Endodermal cell (in vitro differentiated cells): ENCODE results near the gene BTNL3. TPM values are rescaled to one million over a fixed set of nuclear protein-coding genes. Genes with fewer than 3 reads are reported as not detected.

ENCODE experiments used
- DNase-seq: peaks from one replicate; pipeline ENCODE4 v3.0.0-alpha.2; 2017
- H3K27ac ChIP-seq: 2 replicates; pipeline ENCODE4 v1.5.1; 2013; ENCODE audit warnings: mild to moderate bottlenecking, low read depth, low read length, moderate library complexity
- H3K27me3 ChIP-seq: 2 replicates; pipeline ENCODE4 v1.6.1; 2013; ENCODE audit warnings: mild to moderate bottlenecking, low read length, moderate library complexity; ENCODE audit not compliant: insufficient read depth, control insufficient read depth, poor library complexity, severe bottlenecking
- H3K36me3 ChIP-seq: 2 replicates; pipeline ENCODE4 v1.7.0; 2013; ENCODE audit warnings: mild to moderate bottlenecking, low read length, moderate library complexity; ENCODE audit not compliant: control insufficient read depth, insufficient read depth
- H3K4me1 ChIP-seq: one replicate; pipeline ENCODE4 v1.7.0; 2013; ENCODE audit warnings: low read length; ENCODE audit not compliant: control insufficient read depth, insufficient read depth
- H3K4me3 ChIP-seq: 2 replicates; pipeline ENCODE4 v1.5.1; 2013; ENCODE audit warnings: mild to moderate bottlenecking, low read length, moderate library complexity
- H3K9ac ChIP-seq: 2 replicates; pipeline ENCODE4 v1.6.1; 2013; ENCODE audit warnings: mild to moderate bottlenecking, low read length, moderate library complexity; ENCODE audit not compliant: poor library complexity, severe bottlenecking; ENCODE audit errors: extremely low read depth
- H3K9me3 ChIP-seq: 2 replicates; pipeline ENCODE4 v1.6.1; 2013; ENCODE audit warnings: mild to moderate bottlenecking, low read length, moderate library complexity; ENCODE audit not compliant: control insufficient read depth
- H3K27ac Mint-ChIP-seq: 2 replicates; pipeline ENCODE4 v1.8.0; 2020; ENCODE audit warnings: mixed read lengths
- H3K27me3 Mint-ChIP-seq: 2 replicates; pipeline ENCODE4 v1.8.0; 2021; ENCODE audit warnings: mild to moderate bottlenecking, mixed read lengths; ENCODE audit not compliant: insufficient read depth
- H3K36me3 Mint-ChIP-seq: 2 replicates; pipeline ENCODE4 v1.8.0; 2020; ENCODE audit warnings: low read depth, mixed read lengths
- H3K4me1 Mint-ChIP-seq: 2 replicates; pipeline ENCODE4 v1.8.0; 2020; ENCODE audit warnings: mixed read lengths
- H3K4me3 Mint-ChIP-seq: 2 replicates; pipeline ENCODE4 v1.8.0; 2020; ENCODE audit warnings: mild to moderate bottlenecking, moderate library complexity, mixed read lengths
- H3K9me3 Mint-ChIP-seq: 2 replicates; pipeline ENCODE4 v1.8.0; 2020; ENCODE audit warnings: mild to moderate bottlenecking, mixed read lengths
- WGBS, 2 experiments: methylation state at CpG; one replicate each; pipeline versions ENCODE4 v1.1.5 to v1.1.7; 2013; ENCODE audit warnings: missing lambda C conversion rate in 2 of 2, mixed read lengths in 1 of 2; ENCODE audit not compliant: insufficient coverage in 1 of 2, insufficient read length in 1 of 2; 5-methylcytosine and 5-hydroxymethylcytosine counted together
- total RNA-seq, 2 donors: library from RNA; stranded (reverse); fragmentation: NEBNext Ultra II Directional in 1 of 2; extraction: Animal tissue kit (Norgen Biotek cat#: 25700) in 1 of 2; gene quantifications; 2 replicates in 1 of 2; 3 replicates in 1 of 2; pipeline ENCODE4 v1.2.1, GENCODE V29; 2021
- TF ChIP-seq, protein P1 (sequence below): fragments of 200-600 bp; sonication (generic); conservative IDR thresholded peaks from 2 replicates; pipeline ENCODE4 v1.5.0; 2021; ENCODE audit warnings: antibody characterized with exemption, mild to moderate bottlenecking

BTNL3 gene
- total RNA-seq, 2 donors from 2014 or later: not detected

DNA sequence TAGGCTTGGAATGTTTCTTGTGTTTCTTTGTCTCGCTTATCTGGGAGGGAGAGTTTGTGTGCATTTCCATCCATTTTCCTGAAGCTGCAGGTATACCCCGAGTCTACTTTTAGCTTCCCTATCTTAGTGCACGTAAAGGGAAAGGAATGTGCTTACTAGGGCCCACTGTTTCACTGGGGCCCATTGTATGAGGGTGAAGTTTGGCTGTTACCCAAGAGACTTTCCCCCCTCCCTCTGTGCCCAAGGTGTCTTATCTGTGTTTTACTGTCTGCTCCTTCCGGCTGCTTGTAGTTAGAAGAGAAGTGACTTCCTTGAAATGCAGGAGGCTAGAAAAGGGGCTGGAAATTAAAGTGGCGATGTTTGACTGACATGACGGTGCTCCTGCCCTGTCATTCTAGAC lies 12.1 kb upstream of the BTNL3 start:
- TF ChIP-seq, protein P1, sequence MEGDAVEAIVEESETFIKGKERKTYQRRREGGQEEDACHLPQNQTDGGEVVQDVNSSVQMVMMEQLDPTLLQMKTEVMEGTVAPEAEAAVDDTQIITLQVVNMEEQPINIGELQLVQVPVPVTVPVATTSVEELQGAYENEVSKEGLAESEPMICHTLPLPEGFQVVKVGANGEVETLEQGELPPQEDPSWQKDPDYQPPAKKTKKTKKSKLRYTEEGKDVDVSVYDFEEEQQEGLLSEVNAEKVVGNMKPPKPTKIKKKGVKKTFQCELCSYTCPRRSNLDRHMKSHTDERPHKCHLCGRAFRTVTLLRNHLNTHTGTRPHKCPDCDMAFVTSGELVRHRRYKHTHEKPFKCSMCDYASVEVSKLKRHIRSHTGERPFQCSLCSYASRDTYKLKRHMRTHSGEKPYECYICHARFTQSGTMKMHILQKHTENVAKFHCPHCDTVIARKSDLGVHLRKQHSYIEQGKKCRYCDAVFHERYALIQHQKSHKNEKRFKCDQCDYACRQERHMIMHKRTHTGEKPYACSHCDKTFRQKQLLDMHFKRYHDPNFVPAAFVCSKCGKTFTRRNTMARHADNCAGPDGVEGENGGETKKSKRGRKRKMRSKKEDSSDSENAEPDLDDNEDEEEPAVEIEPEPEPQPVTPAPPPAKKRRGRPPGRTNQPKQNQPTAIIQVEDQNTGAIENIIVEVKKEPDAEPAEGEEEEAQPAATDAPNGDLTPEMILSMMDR: no peak
- DNase-seq: no peak
- Mint-ChIP-seq H3K9me3 (peaks cover 5% of the 10 kb centered on the region), H3K27me3 (no peaks in the 10 kb centered on the region), H3K4me1 (no peaks in the 10 kb centered on the region), H3K4me3 (no peak overlapping the region), H3K36me3 (no peaks in the 10 kb centered on the region), H3K27ac (no peak overlapping the region)
- Histone ChIP-seq H3K27ac (no peak overlapping the region), H3K4me3 (no peak overlapping the region), H3K27me3 (no peaks in the 10 kb centered on the region), H3K9ac (no peak overlapping the region), H3K9me3 (no peaks in the 10 kb centered on the region), H3K4me1 (no peaks in the 10 kb centered on the region), H3K36me3 (no peaks in the 10 kb centered on the region)
- WGBS, 2 experiments: 81% methylated on average over 6 of the region's 6 CpGs; no CpG with 5 or more reads in 1 of the 2 experiments

DNA sequence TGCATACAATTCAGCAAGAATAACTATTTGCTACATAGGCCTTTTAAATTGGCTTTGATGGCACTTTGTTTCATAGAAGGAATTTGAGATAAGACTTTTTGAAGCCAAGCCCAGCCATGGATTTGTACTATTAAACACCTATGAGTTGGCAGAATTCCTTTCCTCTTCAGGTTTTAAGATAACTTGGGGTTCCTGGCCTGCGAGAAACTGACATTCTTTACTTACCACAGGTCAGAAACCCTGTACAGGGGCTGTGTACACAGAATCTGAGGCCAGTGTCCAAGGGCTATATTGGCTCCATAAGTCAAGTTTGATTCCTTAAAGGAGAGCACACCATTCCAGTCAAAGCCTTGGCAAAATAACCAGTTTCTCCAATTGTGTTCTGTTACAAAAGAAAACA lies 10.8 kb upstream of the BTNL3 start:
- H3K4me3 Mint-ChIP-seq: no peak overlapping the region
- H3K27ac Mint-ChIP-seq: no peak overlapping the region
- Histone ChIP-seq H3K4me1 (no peaks in the 10 kb centered on the region), H3K36me3 (no peaks in the 10 kb centered on the region), H3K9me3 (no peaks in the 10 kb centered on the region), H3K9ac (no peak overlapping the region), H3K27ac (no peak overlapping the region), H3K4me3 (no peak overlapping the region), H3K27me3 (no peaks in the 10 kb centered on the region)
- no peak for DNase-seq
- 75 to 80% methylated on average over 1 of the region's 1 CpG for WGBS, 2 experiments
- no peaks in the 10 kb centered on the region for H3K36me3 Mint-ChIP-seq
- no peaks in the 10 kb centered on the region for H3K27me3 Mint-ChIP-seq
- TF ChIP-seq, protein P1: no peak
- no peaks in the 10 kb centered on the region for H3K4me1 Mint-ChIP-seq
- H3K9me3 Mint-ChIP-seq: peaks cover 5% of the 10 kb centered on the region

DNA sequence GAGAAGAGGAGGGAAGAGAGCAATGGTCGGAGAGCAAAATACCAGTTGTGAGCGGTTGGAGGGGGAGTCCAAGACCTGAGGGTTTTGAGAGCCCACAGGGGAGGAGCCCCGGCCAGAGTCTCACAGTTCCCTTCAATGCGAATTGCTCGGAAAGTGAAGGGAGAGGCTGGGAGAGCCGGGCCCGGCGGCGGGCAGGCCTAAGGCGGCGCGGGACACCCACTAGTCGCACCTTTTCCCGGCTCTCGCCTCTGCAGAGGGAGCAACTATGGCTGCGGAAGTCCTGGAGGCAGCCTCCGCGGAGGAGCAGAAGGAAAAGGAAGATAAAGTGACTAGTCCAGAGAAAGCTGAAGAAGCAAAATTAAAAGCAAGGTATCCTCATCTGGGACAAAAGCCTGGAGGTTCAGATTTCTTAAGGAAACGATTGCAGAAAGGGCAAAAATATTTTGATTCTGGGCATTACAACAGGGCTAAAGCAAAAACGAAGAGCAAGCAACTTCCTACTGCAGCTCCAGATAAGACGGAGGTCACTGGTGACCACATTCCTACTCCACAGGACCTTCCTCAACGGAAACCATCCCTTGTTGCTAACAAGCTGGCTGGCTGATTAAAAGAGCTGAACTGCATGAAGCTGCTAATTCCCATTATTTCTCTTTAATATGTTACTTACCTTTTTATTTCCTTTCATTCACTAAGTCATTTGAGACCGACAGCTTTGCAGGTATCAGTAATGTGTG lies 6.5 kb upstream of the BTNL3 start:
- TF ChIP-seq, protein P1: no peak
- no peak overlapping the region for H3K27ac Mint-ChIP-seq
- Histone ChIP-seq H3K9me3 (no peaks in the 10 kb centered on the region), H3K36me3 (no peaks in the 10 kb centered on the region), H3K27me3 (no peaks in the 10 kb centered on the region), H3K9ac (no peak overlapping the region), H3K4me1 (no peaks in the 10 kb centered on the region), H3K4me3 (no peak overlapping the region), H3K27ac (no peak overlapping the region)
- no peaks in the 10 kb centered on the region for H3K27me3 Mint-ChIP-seq
- no peaks in the 10 kb centered on the region for H3K4me1 Mint-ChIP-seq
- no peak overlapping the region for H3K4me3 Mint-ChIP-seq
- H3K36me3 Mint-ChIP-seq: no peaks in the 10 kb centered on the region
- no peaks in the 10 kb centered on the region for H3K9me3 Mint-ChIP-seq
- WGBS, 2 experiments: 84 to 86% methylated on average over 1 to 23 of the region's 23 CpGs
- no peak for DNase-seq
